HepG2 (cell line): Measurements from ENCODE around the gene IGHMBP2. TPM values are rescaled to one million over a fixed set of nuclear protein-coding genes. Genes with fewer than 3 reads are reported as not detected.
A peak's percentile ranks its signal among the peaks of the same experiment; 100 is the strongest.

ENCODE experiments used
- ATAC-seq: fragments of 200-7000 bp; cut with Tn5 transposase; 3 replicates; pipeline ENCODE4 v1.9.1; 2020; ENCODE audit warnings: mild to moderate bottlenecking, moderate library complexity
- BruUV-seq: library from RNA; stranded (reverse); fragments of 400-500 nt; replicated peaks from 2 replicates; lab custom pipeline; 2021; lab: Mats Ljungman, UMichigan
- CTCF ChIA-PET: fragments of 300-600 bp; formaldehyde crosslinking; extraction: SDS; loops from one replicate; lab custom pipeline; 2021; ENCODE audit warnings: low total read pairs, inconsistent platforms, low intra/inter-chr PET ratio; lab: Yijun Ruan, JAX
- POLR2A ChIA-PET: fragments of 350-600 bp; sonication (Branson Sonifier 250); formaldehyde crosslinking; loops from one replicate; lab custom pipeline; 2020; ENCODE audit warnings: antibody characterized with exemption, inconsistent platforms; lab: Yijun Ruan, JAX
- DNase-seq: peaks from one replicate; pipeline ENCODE4 v3.0.0-alpha.2; 2015; ENCODE audit warnings: low spot score
- FAIRE-seq: peaks from 3 replicates; lab custom pipeline; 2011; peaks lifted over from hg19 to GRCh38; lab: Jason Lieb, UNC
- H2AFZ ChIP-seq: one replicate; pipeline ENCODE4 v1.6.1; 2011; ENCODE audit warnings: low read length, inconsistent platforms
- H3K27ac ChIP-seq: fragments of 300-600 bp; 3 replicates; pipeline ENCODE4 v1.8.0; 2011; ENCODE audit warnings: mixed run types, mild to moderate bottlenecking, mixed read lengths, low read length, inconsistent platforms; ENCODE audit not compliant: insufficient read depth; ENCODE audit errors: extremely low read length
- H3K27me3 ChIP-seq, 2 experiments: fragments of 200-600 bp in 1 of 2; 2 replicates in 1 of 2; 3 replicates in 1 of 2; pipeline versions ENCODE4 v1.6.0 to v1.8.0; 2011; ENCODE audit warnings: low read length in 2 of 2, mild to moderate bottlenecking in 2 of 2, moderate library complexity in 2 of 2, inconsistent platforms in 1 of 2; ENCODE audit not compliant: insufficient read depth in 2 of 2, control insufficient read depth in 1 of 2
- H3K36me3 ChIP-seq, 2 experiments: fragments of 200-600 bp in 1 of 2; replicated peaks in 1 of 2; 2 replicates in 1 of 2; 3 replicates in 1 of 2; pipeline versions ENCODE4 v1.5.1 to v1.8.0; 2011; ENCODE audit warnings: low read length in 2 of 2, inconsistent platforms in 1 of 2; ENCODE audit not compliant: insufficient read depth in 2 of 2, control insufficient read depth in 1 of 2
- H3K4me1 ChIP-seq: 2 replicates; pipeline ENCODE4 v1.5.1; 2012; ENCODE audit warnings: low read length, inconsistent platforms; ENCODE audit not compliant: insufficient read depth
- H3K4me2 ChIP-seq: 2 replicates; pipeline ENCODE4 v1.6.0; 2011; ENCODE audit warnings: low read depth, low read length, inconsistent platforms
- H3K4me3 ChIP-seq, 3 experiments: fragments of 200-600 bp in 1 of 3; sonication (generic), shearing (Covaris generic) in 1 of 3; replicated peaks in 1 of 3; 2 replicates each; pipeline ENCODE4 v1.5.1; 2011 to 2016; ENCODE audit warnings: low read length in 3 of 3, inconsistent platforms in 2 of 3, low read depth in 2 of 3, mild to moderate bottlenecking in 2 of 3, control low read depth in 1 of 3, mixed read lengths in 1 of 3; ENCODE audit not compliant: insufficient read depth in 1 of 3
- H3K79me2 ChIP-seq: one replicate; pipeline ENCODE4 v1.6.1; 2011; ENCODE audit warnings: low read length, inconsistent platforms; ENCODE audit not compliant: insufficient read depth
- H3K9ac ChIP-seq: 2 replicates; pipeline ENCODE4 v1.6.0; 2011; ENCODE audit warnings: mild to moderate bottlenecking, low read depth, low read length, inconsistent platforms; ENCODE audit not compliant: insufficient read depth
- H3K9me3 ChIP-seq: 2 replicates; pipeline ENCODE4 v1.5.1; 2012; ENCODE audit warnings: mild to moderate bottlenecking, low read length
- H4K20me1 ChIP-seq: 2 replicates; pipeline ENCODE4 v1.6.0; 2011; ENCODE audit warnings: inconsistent platforms, mild to moderate bottlenecking, low read length, moderate library complexity; ENCODE audit not compliant: insufficient read depth
- HNRNPH1 ChIP-seq: fragments of 200-400 bp; formaldehyde crosslinking; optimal IDR thresholded peaks from 2 replicates; pipeline ENCODE3; 2017; ENCODE audit warnings: mild to moderate bottlenecking, low read depth, low read length
- NR2F2 ChIP-seq: IDR thresholded peaks from 2 replicates; pipeline ENCODE4 v1.6.1; 2012; ENCODE audit warnings: low read depth, inconsistent platforms, borderline replicate concordance
- TCF7 ChIP-seq: sonication (generic); IDR thresholded peaks from 2 replicates; pipeline ENCODE4 v1.6.1; 2016; ENCODE audit warnings: antibody characterized with exemption, low read depth
- ZNF143 ChIP-seq: sonication (generic); formaldehyde crosslinking; IDR thresholded peaks from 2 replicates; pipeline ENCODE4 v1.4.0; 2020; ENCODE audit warnings: missing genetic modification reagents
- ZNF747 ChIP-seq: sonication (generic); formaldehyde crosslinking; IDR thresholded peaks from 2 replicates; pipeline ENCODE4 v1.8.1; 2023; ENCODE audit warnings: missing genetic modification reagents, mild to moderate bottlenecking, borderline replicate concordance
- WGBS: methylation state at CpG from one replicate; pipeline ENCODE4 v1.1.6; 2017; ENCODE audit warnings: low lambda C conversion rate; 5-methylcytosine and 5-hydroxymethylcytosine counted together
- in situ Hi-C: cut with HindIII; loops from 2 replicates; pipeline ENCODE4 v1.10.0; 2017; ENCODE audit warnings: low pct_unique_long_range_greater_than_20kb; ENCODE audit not compliant: extremely low pct_ligation_motif_present
- intact Hi-C: fragments of 100-400 bp; cut with micrococcal nuclease; formaldehyde crosslinking; loops from one replicate; pipeline ENCODE4 v1.10.0; 2022; ENCODE audit not compliant: unreplicated experiment
- polyA plus RNA-seq, 8 experiments: library from polyadenylated mRNA; depleted of rRNA in 3 of 8; stranded (reverse) in 7 of 8; unstranded in 1 of 8; fragments of >200 nt; fragmentation: Illumina TruSeq in 4 of 8; extraction: Trizol in 4 of 8; gene quantifications; 2 replicates each; pipeline versions ENCODE4 v1.2.1 to v1.2.3, GENCODE V29; 2011 to 2016; ENCODE audit warnings: low read depth in 4 of 8, missing spikeins in 1 of 8, mixed read lengths in 1 of 8; ENCODE audit not compliant: insufficient read depth in 1 of 8
- total RNA-seq, 5 experiments: library from RNA; depleted of rRNA; stranded (reverse); fragments of >200 nt; fragmentation: Illumina TruSeq; extraction: Trizol; gene quantifications; 2 replicates each; pipeline ENCODE4 v1.2.3, GENCODE V29; 2016; ENCODE audit warnings: low read depth in 1 of 5
- TF ChIP-seq, protein P1 (sequence below): sonication (generic); formaldehyde crosslinking; IDR thresholded peaks from 2 replicates; pipeline ENCODE4 v1.9.0; 2022; ENCODE audit warnings: missing genetic modification reagents, mild to moderate bottlenecking, borderline replicate concordance
- TF ChIP-seq, protein P2 (sequence below): sonication (generic); formaldehyde crosslinking; IDR thresholded peaks from 2 replicates; pipeline ENCODE4 v1.4.0; 2020; ENCODE audit warnings: missing genetic modification reagents

Gene IGHMBP2
- total and polyA plus RNA-seq, 2 of the 13 experiments (the other 11 are each of a cell fraction or from before 2014, with no cell fraction given) = 8.9 to 9.9 TPM

DNA sequence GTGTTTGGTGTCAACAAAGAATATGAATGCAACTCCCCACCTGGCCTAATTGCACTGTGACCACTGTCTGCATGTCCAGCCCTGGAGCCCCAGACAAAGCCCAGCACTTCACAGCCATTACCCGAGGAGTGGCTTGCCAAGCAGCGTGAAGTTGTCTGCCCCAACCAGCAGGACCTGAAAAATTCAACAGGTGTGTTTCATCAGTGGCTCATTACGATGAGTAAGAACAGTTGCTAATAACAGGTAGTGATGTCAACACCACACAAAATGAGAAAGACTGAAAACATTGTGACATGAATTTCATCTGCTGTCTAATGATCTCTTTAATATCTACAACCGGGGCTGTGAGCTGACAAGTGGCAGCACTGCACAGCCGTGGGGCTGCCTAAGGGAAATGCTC, 10.4 kb upstream of the IGHMBP2 start:
- Histone ChIP-seq H3K9ac (no peak overlapping the region), H3K27me3 (no peaks in the 10 kb centered on the region), H2AFZ (no peak overlapping the region), H3K4me2 (no peak overlapping the region), H3K9me3 (no peaks in the 10 kb centered on the region), H3K79me2 (no peaks in the 10 kb centered on the region), H3K4me3 (no peak overlapping the region), H3K36me3 (peaks cover 27 to 59% of the 10 kb centered on the region in 2 experiments; a peak in 4 of 5 replicates), H3K27ac (no peak overlapping the region), H4K20me1 (no peaks in the 10 kb centered on the region), H3K4me1 (no peaks in the 10 kb centered on the region)
- DNase-seq = no peak
- WGBS = 100% methylated on average over 5 of the region's 5 CpGs
- in situ Hi-C loops (loop anchor here (25.0 kb wide), 1 partner anchor 256 kb away; no protein-coding TSS in a partner anchor), intact Hi-C loops (no loop called here)
- no peak for TF ChIP-seq TCF7
- TF ChIP-seq NR2F2 = no peak
- TF ChIP-seq ZNF143 = no peak
- TF ChIP-seq, protein P1, sequence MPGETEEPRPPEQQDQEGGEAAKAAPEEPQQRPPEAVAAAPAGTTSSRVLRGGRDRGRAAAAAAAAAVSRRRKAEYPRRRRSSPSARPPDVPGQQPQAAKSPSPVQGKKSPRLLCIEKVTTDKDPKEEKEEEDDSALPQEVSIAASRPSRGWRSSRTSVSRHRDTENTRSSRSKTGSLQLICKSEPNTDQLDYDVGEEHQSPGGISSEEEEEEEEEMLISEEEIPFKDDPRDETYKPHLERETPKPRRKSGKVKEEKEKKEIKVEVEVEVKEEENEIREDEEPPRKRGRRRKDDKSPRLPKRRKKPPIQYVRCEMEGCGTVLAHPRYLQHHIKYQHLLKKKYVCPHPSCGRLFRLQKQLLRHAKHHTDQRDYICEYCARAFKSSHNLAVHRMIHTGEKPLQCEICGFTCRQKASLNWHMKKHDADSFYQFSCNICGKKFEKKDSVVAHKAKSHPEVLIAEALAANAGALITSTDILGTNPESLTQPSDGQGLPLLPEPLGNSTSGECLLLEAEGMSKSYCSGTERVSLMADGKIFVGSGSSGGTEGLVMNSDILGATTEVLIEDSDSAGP (CRISPR knock-in tag) = no peak
- TF ChIP-seq, protein P2, sequence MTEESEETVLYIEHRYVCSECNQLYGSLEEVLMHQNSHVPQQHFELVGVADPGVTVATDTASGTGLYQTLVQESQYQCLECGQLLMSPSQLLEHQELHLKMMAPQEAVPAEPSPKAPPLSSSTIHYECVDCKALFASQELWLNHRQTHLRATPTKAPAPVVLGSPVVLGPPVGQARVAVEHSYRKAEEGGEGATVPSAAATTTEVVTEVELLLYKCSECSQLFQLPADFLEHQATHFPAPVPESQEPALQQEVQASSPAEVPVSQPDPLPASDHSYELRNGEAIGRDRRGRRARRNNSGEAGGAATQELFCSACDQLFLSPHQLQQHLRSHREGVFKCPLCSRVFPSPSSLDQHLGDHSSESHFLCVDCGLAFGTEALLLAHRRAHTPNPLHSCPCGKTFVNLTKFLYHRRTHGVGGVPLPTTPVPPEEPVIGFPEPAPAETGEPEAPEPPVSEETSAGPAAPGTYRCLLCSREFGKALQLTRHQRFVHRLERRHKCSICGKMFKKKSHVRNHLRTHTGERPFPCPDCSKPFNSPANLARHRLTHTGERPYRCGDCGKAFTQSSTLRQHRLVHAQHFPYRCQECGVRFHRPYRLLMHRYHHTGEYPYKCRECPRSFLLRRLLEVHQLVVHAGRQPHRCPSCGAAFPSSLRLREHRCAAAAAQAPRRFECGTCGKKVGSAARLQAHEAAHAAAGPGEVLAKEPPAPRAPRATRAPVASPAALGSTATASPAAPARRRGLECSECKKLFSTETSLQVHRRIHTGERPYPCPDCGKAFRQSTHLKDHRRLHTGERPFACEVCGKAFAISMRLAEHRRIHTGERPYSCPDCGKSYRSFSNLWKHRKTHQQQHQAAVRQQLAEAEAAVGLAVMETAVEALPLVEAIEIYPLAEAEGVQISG (CRISPR knock-in tag) = no peak
- TF ChIP-seq HNRNPH1 = no peak
- no peak for TF ChIP-seq ZNF747 (CRISPR knock-in tag)
- ChIA-PET CTCF (no interaction called here), POLR2A (no interaction called here)
- no peak for ATAC-seq
- TSS peak; percentile 13 for BruUV-seq
- no peak for FAIRE-seq
